Measurements from ENCODE around the gene DHX57.

DHX57 gene

GRCh38 chr2:38866773-38867443 lies 8.8 kb downstream of the DHX57 start:
- no peak overlapping the region for H3K4me2 ChIP-seq (ENCODE audit: low read length)
- H3F3A ChIP-seq (ENCODE audit: insufficient read depth, low read length), result no peaks in the 10 kb centered on the region
- no peak overlapping the region for H3K4me3 ChIP-seq (ENCODE audit: low read depth, low read length, poor library complexity, severe bottlenecking)
- no peaks in the 10 kb centered on the region for H3K27me3 ChIP-seq (ENCODE audit: insufficient read depth, low read length)
- H2AFZ ChIP-seq (ENCODE audit: low read length), result no peak overlapping the region
- H3K79me2 ChIP-seq (ENCODE audit: insufficient read depth, low read length), result 0 out of 2 replicates have a peak, but pooled peaks cover under 1% of the 10 kb centered on the region
- no peak overlapping the region for H3K27ac ChIP-seq (ENCODE audit: low read depth, low read length, poor library complexity, severe bottlenecking)
- H3K4me1 ChIP-seq (ENCODE audit: insufficient read depth, low read length, severe bottlenecking), result no peaks in the 10 kb centered on the region
- H3K9me2 ChIP-seq (ENCODE audit: low read depth, low read length), result no peaks in the 10 kb centered on the region
- TF ChIP-seq, protein P1, sequence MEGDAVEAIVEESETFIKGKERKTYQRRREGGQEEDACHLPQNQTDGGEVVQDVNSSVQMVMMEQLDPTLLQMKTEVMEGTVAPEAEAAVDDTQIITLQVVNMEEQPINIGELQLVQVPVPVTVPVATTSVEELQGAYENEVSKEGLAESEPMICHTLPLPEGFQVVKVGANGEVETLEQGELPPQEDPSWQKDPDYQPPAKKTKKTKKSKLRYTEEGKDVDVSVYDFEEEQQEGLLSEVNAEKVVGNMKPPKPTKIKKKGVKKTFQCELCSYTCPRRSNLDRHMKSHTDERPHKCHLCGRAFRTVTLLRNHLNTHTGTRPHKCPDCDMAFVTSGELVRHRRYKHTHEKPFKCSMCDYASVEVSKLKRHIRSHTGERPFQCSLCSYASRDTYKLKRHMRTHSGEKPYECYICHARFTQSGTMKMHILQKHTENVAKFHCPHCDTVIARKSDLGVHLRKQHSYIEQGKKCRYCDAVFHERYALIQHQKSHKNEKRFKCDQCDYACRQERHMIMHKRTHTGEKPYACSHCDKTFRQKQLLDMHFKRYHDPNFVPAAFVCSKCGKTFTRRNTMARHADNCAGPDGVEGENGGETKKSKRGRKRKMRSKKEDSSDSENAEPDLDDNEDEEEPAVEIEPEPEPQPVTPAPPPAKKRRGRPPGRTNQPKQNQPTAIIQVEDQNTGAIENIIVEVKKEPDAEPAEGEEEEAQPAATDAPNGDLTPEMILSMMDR (IDR thresholded peaks at IDR 0.05; ENCODE audit: low read length), result no peak
- no peak for TF ChIP-seq EZH2 (IDR thresholded peaks at IDR 0.05; ENCODE audit: borderline replicate concordance, low read length)
- no peak overlapping the region for H3K9ac ChIP-seq (ENCODE audit: low read length)
- H3K9me3 ChIP-seq (ENCODE audit: low read length), result peaks cover 4% of the 10 kb centered on the region; the same call in 1 of the 2 replicates
- no peaks in the 10 kb centered on the region for H4K20me1 ChIP-seq (ENCODE audit: insufficient read depth, low read length)
- H3K36me3 ChIP-seq (ENCODE audit: insufficient read depth, low read length), result peaks cover 31% of the 10 kb centered on the region

DNA sequence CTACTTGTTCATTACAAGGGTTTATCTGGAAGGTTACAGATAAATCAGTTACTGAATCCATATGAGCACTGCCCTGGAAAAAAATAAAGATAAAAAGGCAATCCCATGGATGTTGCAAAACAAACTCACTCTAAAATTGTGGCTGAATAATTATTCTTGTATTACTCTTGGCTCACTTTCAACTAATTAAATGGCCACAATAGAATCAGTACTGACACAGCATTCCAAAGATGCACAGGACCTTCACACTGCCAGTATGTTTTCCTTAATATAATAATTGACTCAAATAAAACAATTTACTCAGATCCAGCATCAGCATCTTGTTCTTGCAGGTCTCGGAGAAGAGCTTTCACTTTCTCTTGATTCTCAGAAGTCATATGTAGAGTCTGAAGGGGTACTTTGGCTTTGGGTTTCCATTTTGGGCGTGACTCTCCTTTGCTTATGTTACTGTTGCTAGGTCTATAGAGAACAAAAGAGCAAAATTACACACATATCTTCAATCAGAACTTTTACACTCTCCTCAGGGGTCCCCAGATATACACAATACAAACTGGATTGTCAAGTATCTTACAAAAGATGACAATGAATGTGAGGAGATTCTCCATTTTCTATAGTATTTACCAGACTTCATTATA lies 12.6 kb downstream of the DHX57 start:
- no peaks in the 10 kb centered on the region for H4K20me1 ChIP-seq (ENCODE audit: insufficient read depth, low read length)
- no peaks in the 10 kb centered on the region for H3K9me3 ChIP-seq (ENCODE audit: low read length)
- no peak overlapping the region for H3K4me3 ChIP-seq (ENCODE audit: low read depth, low read length, poor library complexity, severe bottlenecking)
- H3K4me2 ChIP-seq (ENCODE audit: low read length), result no peak overlapping the region
- no peaks in the 10 kb centered on the region for H3K27me3 ChIP-seq (ENCODE audit: insufficient read depth, low read length)
- H3F3A ChIP-seq (ENCODE audit: insufficient read depth, low read length), result no peaks in the 10 kb centered on the region
- H3K27ac ChIP-seq (ENCODE audit: low read depth, low read length, poor library complexity, severe bottlenecking), result no peak overlapping the region
- TF ChIP-seq EZH2 (IDR thresholded peaks at IDR 0.05; ENCODE audit: borderline replicate concordance, low read length), result no peak
- TF ChIP-seq, protein P1 (IDR thresholded peaks at IDR 0.05; ENCODE audit: low read length), result no peak
- H3K9me2 ChIP-seq (ENCODE audit: low read depth, low read length), result no peaks in the 10 kb centered on the region
- no peaks in the 10 kb centered on the region for H3K79me2 ChIP-seq (ENCODE audit: insufficient read depth, low read length)
- no peaks in the 10 kb centered on the region for H3K4me1 ChIP-seq (ENCODE audit: insufficient read depth, low read length, severe bottlenecking)
- no peak overlapping the region for H3K9ac ChIP-seq (ENCODE audit: low read length)
- peaks cover 57% of the 10 kb centered on the region for H3K36me3 ChIP-seq (ENCODE audit: insufficient read depth, low read length)
- H2AFZ ChIP-seq (ENCODE audit: low read length), result no peak overlapping the region

DNA sequence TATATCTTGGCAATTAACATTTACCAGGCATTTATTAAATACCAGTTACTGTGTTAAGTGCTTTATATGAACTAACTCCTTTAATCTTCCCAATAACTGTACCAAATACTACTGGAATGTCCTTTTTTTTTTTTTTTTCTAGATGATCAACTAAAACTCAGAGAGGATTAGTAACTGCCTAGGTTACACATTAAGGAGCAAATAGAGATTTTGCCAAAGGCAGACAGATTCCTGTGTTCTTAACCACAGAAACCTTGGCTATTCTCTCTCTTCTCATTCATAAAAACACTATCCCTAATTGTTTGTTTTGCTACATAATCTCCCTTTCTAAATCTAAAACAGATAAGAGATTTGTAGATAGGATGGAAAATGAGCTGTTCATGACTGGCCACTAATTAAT lies 13.3 kb downstream of the DHX57 start:
- TF ChIP-seq EZH2 (IDR thresholded peaks at IDR 0.05; ENCODE audit: borderline replicate concordance, low read length), result no peak
- TF ChIP-seq, protein P1 (IDR thresholded peaks at IDR 0.05; ENCODE audit: low read length), result no peak
- Histone ChIP-seq H2AFZ (ENCODE audit: low read length) (no peak overlapping the region), H4K20me1 (ENCODE audit: insufficient read depth, low read length) (no peaks in the 10 kb centered on the region), H3K79me2 (ENCODE audit: insufficient read depth, low read length) (no peaks in the 10 kb centered on the region), H3K4me3 (ENCODE audit: low read depth, low read length, poor library complexity, severe bottlenecking) (no peak overlapping the region), H3K4me1 (ENCODE audit: insufficient read depth, low read length, severe bottlenecking) (no peaks in the 10 kb centered on the region), H3K27ac (ENCODE audit: low read depth, low read length, poor library complexity, severe bottlenecking) (no peak overlapping the region), H3K27me3 (ENCODE audit: insufficient read depth, low read length) (no peaks in the 10 kb centered on the region), H3K36me3 (ENCODE audit: insufficient read depth, low read length) (peaks cover 61% of the 10 kb centered on the region), H3K9me2 (ENCODE audit: low read depth, low read length) (no peaks in the 10 kb centered on the region), H3K9me3 (ENCODE audit: low read length) (no peaks in the 10 kb centered on the region), H3F3A (ENCODE audit: insufficient read depth, low read length) (no peaks in the 10 kb centered on the region), H3K9ac (ENCODE audit: low read length) (no peak overlapping the region), H3K4me2 (ENCODE audit: low read length) (no peak overlapping the region)

All from OCI-LY1 (cell line).